SKM-1 treated with dmso at 0.1 percent for 144 hours (cell line): Measurements from ENCODE around the gene CACNA2D2.

Experiments
- DNase-seq: peaks from one replicate; lab custom pipeline; 2025; ENCODE audit not compliant: unreplicated experiment; lab: John Stamatoyannopoulos, UW

Gene CACNA2D2

DNA sequence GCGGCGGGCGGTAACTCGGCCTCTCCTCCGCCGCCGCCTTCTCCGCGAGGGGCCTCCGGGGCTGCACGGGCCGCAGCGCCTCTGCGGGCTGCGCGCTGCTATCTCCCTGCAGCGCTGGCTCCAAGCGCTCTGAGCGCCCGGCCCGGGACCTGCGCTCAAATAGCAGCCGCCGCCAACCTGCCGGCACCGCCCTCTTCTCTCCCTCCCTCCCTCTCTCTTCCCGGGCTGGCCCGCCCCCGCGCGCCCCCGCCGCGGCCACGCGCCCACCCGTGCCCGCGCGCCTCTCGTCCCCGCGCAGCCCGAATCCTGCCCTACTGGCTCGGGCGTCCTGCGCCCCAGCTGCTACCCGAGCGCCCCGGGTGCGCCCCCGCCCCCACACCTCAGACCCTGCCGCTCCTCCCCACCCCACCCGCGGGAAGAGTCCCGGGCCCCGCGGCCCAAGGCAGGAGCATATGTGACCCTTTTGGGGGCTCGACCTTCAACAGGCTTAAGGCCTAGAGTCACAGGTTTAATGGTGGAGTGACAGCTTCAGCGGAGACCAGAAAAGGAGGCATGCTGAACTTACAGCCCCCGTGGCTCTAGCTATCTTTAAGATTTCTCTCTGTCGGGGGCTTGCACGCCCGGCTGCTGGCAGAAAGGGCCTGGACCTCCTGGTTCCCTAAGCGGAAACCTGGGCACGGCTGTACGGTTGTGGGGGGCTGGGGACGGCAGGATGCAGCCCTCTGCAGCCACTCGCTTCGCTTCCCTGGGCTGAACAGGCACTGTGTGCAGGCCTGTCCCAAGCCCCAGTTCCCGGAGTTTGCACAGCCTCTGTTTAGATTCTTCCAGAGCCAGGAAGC, at the start of gene CACNA2D2:
TSS of gene CACNA2D2 (minus strand) at position 131 of the 839 bp plus-strand sequence. CDS start 211 bp downstream, outside the sequence.
- no peak for DNase-seq

- no peak for DNase-seq
Observed at GRCh38 chr3:50552598-50552997, 49.2 kb upstream of the CACNA2D2 start.

- no peak for DNase-seq
Observed at GRCh38 chr3:50551681-50552435, 48.4 kb upstream of the CACNA2D2 start.

- no peak for DNase-seq
Observed at GRCh38 chr3:50551054-50551659, 47.7 kb upstream of the CACNA2D2 start.

GRCh38 chr3:50550079-50550736, 46.8 kb upstream of the CACNA2D2 start:
- DNase-seq: peak; percentile 22

GRCh38 chr3:50549226-50549625, 45.8 kb upstream of the CACNA2D2 start:
- no peak for DNase-seq

DNA sequence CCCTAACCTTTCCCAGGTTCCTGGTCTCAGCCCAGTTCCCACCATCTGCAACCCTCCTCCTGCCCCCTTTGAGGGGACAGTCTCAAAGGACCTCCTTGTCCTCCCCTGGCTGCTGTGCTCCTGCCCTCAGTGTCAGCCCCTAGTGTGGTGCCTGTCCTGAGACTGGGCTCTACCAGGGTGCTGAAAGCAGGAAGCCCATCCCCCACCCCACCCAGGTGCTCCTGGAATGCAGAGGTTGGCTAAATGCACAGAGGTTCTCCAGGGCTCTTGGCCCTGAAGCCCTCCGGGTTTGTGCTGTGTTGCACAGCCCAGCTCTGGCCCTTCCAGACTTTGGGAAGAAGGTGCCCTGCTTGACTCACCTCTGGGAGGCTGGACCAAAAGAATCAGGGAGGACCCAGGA, 42.3 kb upstream of the CACNA2D2 start:
- no peak for DNase-seq

DNA sequence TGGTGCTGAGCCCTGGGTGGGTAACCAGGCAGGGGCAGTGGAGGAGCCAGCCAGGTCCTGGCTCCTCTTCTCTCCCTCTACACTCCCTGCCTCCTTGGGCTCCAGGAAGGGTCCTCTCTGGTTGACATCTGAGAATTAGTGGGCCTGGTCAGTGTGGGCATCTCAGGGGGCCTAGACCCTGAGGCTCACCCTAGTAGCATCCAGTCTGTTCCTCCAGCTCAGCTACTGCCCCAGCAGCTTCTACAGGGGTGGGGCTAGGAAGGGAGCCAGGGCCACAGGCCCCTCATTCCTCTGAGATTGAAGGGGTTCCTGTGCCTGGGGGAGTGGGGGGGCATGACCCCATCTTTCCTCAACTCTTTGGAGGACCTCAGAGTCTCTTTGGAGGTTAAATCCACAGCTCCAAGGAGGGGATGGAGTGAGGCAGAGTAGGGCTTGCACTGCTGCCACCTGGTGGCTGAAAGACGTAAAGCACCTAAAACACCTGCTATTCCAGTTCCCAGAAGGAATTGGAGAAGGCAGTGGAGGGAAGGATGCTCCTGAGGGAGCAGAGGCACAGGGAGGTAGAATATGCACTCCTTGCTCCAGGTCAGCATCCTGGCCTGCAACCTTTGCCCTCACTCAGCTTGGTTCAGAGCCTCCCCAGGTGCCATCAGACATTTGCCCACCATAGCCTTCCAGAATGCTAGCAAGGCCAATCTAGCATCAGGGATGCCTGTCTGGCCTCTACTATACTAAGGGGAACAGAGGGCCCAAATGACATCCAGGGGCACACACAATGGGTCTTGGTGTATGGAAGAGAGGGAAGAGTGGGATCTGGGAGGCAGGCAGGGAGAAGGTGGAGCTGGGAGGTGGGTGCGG, 39.0 kb upstream of the CACNA2D2 start:
- DNase-seq: peak; percentile 40

DNA sequence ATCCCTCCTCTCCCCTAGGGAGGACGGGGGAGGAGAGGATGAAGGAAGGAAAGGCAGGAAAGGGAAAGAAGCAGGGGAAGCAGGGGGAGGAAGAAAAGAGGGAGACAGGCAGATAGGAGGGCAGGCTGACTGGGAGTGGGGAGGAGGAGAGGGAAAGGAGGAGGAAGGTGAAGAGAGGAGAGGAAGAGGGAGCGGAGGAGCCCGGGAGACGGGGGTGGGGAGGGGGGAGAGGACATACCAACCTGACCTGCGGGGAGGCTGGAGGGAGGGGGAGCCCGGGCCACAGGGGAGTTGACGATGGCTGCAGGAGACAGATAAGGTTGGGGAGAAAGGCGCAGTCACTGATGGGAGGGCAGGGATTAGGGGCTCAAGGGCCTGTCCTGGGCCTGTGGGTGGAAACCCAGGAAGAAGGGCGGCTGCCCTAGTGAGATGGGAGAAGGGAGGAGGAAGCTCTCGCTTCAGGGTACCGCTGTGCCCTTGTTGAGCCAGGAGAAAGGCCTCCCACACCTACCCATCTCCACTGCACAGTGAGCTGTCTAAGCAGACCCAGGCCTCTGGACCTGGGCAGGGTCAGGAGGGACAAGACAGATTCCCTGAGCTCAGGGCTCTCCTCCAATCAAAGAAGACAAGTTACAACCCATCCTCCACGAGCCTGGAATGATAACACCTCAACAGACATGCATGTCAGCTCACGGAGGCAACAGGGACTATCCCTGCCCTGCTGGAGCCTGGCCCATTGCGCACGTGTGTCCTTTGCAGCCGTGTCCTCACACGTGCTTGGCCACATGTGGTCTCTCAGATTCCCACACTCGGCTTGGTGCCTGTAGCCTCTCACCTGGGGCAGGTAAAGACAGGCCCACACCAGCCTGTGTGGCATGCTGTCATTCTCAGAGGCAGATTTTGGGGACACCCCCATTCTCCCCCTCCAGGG, 36.2 kb upstream of the CACNA2D2 start:
- DNase-seq: no peak

- no peak for DNase-seq
Observed at GRCh38 chr3:50537421-50538129, 34.1 kb upstream of the CACNA2D2 start.

DNA sequence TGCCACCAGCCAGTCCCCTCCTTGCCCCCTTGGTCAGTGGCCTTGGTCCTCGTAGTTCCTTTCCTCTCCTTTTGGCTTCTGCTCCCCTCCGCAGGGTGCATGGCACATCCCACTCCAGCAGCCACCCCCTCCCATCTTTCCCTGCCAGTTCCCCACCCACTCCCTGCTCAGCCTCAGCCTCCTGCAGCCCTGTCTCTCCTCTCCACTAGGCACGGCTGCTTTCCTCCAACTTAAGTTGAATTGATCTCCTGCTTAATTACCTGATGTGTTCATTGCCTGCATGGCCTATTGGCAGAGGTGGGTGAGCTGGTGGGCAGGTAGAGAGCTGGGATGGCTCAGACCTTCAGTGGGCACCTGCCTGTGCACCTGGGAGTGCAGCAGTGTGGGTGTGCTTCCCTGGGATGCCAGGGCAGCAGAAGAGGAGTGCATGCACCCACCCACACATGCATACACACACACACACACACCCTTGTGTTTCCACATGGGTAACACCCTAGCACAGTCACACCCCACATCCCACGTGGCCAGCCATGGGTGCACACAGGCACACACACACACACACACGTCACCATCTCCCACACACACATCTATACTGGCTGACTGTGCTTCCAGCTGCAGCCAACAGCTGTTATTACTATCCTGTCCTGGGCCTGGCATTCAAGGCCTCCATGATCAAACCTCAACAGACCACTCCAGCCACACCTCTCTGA, 33.2 kb upstream of the CACNA2D2 start:
- no peak for DNase-seq

DNA sequence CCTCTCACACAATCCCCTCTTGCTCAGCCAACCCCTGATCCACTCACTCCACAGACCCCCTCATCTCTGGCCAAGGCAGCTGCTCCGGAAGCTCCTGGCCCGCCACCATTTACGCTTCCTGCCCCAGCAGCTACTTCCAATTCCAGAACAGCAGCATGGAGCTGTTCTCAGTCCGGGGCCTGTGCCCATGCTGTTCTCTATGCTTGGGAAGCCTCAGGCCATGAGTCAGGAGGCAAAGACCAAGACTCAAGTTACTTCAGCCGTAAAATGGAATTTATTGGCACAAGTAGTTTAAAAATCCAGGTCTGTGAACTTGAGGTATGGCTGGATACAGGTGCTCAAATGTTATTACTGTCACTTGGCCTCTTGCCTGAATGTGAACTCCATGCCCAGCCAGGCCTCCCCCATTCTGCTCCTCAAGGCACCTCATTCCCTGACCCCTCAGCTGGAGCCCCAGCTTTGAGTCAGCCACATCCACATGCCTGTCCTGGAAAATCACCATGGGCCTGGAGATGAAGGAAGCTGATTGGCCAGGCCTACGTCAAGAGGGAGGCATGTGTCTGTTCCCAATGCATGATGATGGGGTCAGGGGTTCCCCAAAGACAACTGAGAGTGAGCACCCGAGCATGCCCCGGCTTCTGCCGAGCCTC, 31.4 kb upstream of the CACNA2D2 start:
- DNase-seq: no peak

DNA sequence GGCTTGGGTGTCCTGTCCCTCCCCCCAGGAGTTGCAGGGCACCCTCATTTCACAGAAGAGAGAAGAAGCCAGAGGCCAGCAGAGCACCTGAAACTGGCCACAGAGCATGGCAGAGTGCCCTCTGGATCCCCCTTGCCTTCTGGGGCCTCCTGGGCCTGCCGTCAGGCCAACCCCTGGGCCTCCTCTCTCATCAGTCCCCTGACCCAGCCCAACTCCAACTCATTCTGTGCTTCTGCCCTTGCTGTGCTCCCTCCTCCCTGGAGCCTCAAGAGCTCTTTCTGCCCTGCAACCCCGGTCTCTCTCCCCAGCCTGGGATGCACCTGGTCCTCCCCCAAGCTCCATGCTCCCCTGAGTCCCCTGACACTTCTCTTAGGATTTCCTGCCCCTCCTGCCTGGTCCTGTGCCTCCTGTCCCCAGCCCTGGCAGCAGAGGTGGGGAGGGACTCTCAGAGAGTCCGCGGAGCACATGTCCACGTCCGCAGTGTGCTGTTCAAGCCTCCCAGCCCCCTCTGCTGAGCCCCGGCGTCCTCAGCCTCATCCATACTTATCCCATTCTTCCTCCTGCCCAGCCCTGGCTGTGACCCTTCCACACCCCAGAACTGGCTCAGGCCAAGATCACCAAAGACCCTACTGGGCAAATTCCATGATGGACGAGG, 30.5 kb upstream of the CACNA2D2 start:
- DNase-seq: no peak

- DNase-seq: no peak
Observed at GRCh38 chr3:50533316-50533715, 29.9 kb upstream of the CACNA2D2 start.

DNA sequence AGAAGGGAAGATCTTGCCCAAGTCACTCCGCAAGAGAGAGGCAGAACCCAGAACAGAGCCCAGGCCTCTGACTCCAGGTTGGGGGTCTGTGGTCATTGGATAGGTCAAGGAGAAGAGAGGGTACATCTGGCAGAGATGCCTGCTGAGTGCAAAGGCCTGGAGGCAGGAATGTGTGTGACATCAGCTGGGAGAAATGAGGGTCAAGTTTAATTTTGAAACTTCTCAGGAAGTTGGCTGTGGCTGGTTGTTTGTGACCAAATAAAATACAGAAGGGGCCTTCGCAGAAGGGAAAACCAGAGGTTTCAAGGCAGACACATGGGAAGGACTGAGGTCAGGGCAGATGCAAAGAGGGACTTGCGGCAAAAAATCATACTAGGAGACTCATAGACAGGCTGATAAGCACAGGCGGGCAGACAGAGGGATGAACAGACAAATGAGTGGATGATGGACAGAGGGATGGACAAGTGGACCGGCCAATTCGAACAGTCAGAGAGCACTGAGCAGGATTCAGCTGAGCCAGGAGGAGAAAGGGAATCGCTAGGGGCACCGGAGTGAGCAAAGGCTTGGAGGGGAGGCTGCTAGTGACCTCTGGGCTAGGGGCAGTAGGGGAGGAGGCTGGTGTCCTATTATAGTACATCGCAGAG, 28.8 kb upstream of the CACNA2D2 start:
- no peak for DNase-seq

DNA sequence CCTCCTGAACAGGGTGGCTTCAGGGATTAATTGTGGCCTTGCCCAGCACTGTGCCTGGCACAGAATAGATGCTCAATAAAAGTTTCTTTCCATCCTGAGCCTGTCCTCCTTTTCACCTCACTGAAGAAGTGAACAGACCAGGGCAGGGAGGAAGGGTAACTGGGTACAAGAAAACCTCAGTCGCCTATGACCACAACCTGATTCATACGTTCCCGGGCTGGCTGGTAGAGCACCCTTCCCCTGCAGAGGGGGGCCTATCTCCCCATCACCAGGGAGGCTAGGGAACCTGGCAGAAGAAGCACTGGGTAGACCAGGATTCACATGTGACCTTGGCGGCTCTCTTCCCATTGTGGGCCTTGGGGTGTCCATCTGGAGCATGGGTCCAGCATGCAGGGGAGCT, 27.8 kb upstream of the CACNA2D2 start:
- DNase-seq: no peak
